PC-3 (cell line): Measurements from ENCODE around the gene EIF1. TPM values are rescaled to one million over a fixed set of nuclear protein-coding genes. Genes with fewer than 3 reads are reported as not detected.

Source experiments
- ATAC-seq: fragments of 200-7000 bp; cut with Tn5 transposase; 2 replicates; pipeline ENCODE4 v1.9.1; 2020; ENCODE audit warnings: mild to moderate bottlenecking, moderate library complexity
- BruUV-seq: library from RNA; stranded (reverse); fragments of 400-500 nt; replicated peaks from 2 replicates; lab custom pipeline; 2021; lab: Mats Ljungman, UMichigan
- CTCF ChIA-PET: fragments of 300-600 bp; sonication (Branson Sonifier 250); formaldehyde crosslinking; loops from one replicate; lab custom pipeline; 2022; ENCODE audit warnings: antibody characterized with exemption; lab: Charles Lee
- POLR2A ChIA-PET: fragments of 300-600 bp; sonication (Branson Sonifier 250); formaldehyde crosslinking; loops from one replicate; lab custom pipeline; 2022; ENCODE audit warnings: antibody characterized with exemption; ENCODE audit not compliant: unreplicated experiment; lab: Charles Lee
- DNase-seq: peaks from one replicate; pipeline ENCODE4 v3.0.0-alpha.2; 2015
- H2AFZ ChIP-seq: fragments of 300-600 bp; sonication (generic); 2 replicates; pipeline ENCODE4 v1.6.0; 2016; ENCODE audit warnings: antibody characterized with exemption, low read length
- H3F3A ChIP-seq: fragments of 300-600 bp; sonication (generic); one replicate; pipeline ENCODE4 v1.6.0; 2017; ENCODE audit warnings: antibody characterized with exemption, low read length, control low read depth, mild to moderate bottlenecking; ENCODE audit not compliant: unreplicated experiment
- H3K27ac ChIP-seq: fragments of 300-600 bp; sonication (generic); 2 replicates; pipeline ENCODE4 v1.5.1; 2016; ENCODE audit warnings: mild to moderate bottlenecking, low read length
- H3K27me3 ChIP-seq: fragments of 300-600 bp; sonication (generic); 2 replicates; pipeline ENCODE4 v1.6.1; 2016; ENCODE audit warnings: low read length, mixed read lengths
- H3K36me3 ChIP-seq: fragments of 300-600 bp; sonication (generic); 2 replicates; pipeline ENCODE4 v1.6.1; 2016; ENCODE audit warnings: low read depth, mixed run types, low read length, mixed read lengths
- H3K4me1 ChIP-seq: fragments of 300-600 bp; sonication (generic); 2 replicates; pipeline ENCODE4 v1.5.1; 2016; ENCODE audit warnings: low read length; ENCODE audit not compliant: insufficient read depth
- H3K4me2 ChIP-seq: fragments of 300-600 bp; sonication (generic); 2 replicates; pipeline ENCODE4 v1.6.0; 2016; ENCODE audit warnings: low read length
- H3K4me3 ChIP-seq: fragments of 300-600 bp; sonication (generic); 2 replicates; pipeline ENCODE4 v1.5.1; 2016; ENCODE audit warnings: mild to moderate bottlenecking, low read length, mixed read lengths
- H3K79me2 ChIP-seq: fragments of 300-600 bp; sonication (generic); 2 replicates; pipeline ENCODE4 v1.6.1; 2017; ENCODE audit warnings: low read length, mixed read lengths
- H3K9ac ChIP-seq: fragments of 300-600 bp; sonication (generic); 2 replicates; pipeline ENCODE4 v1.6.0; 2016; ENCODE audit warnings: mild to moderate bottlenecking, low read length
- H3K9me2 ChIP-seq: fragments of 300-600 bp; sonication (generic); replicated peaks from 2 replicates; pipeline ENCODE4 v1.6.1; 2016; ENCODE audit warnings: mixed run types, low read length, mixed read lengths
- H3K9me3 ChIP-seq: fragments of 300-600 bp; sonication (generic); 2 replicates; pipeline ENCODE4 v1.6.1; 2016; ENCODE audit warnings: low read length, mixed read lengths
- H4K20me1 ChIP-seq: fragments of 300-600 bp; sonication (generic); 2 replicates; pipeline ENCODE4 v1.6.1; 2016; ENCODE audit warnings: low read length, mixed read lengths
- CTCF ChIP-seq: fragments of 300-600 bp; sonication (generic); conservative IDR thresholded peaks from 2 replicates; pipeline ENCODE4 v1.5.1; 2017; ENCODE audit warnings: antibody characterized with exemption, low read depth, mild to moderate bottlenecking, low read length
- EZH2 ChIP-seq: fragments of 300-600 bp; sonication (generic); IDR thresholded peaks from one replicate; pipeline ENCODE4 v1.6.1; 2017; ENCODE audit warnings: antibody characterized with exemption, mild to moderate bottlenecking, low read length; ENCODE audit not compliant: unreplicated experiment
- EZH2phosphoT487 ChIP-seq: fragments of 300-600 bp; sonication (generic); IDR thresholded peaks from 2 replicates; pipeline ENCODE4 v1.6.1; 2018; ENCODE audit warnings: mild to moderate bottlenecking, antibody characterized with exemption, low read length, borderline replicate concordance
- intact Hi-C: fragments of 100-400 bp; cut with micrococcal nuclease; formaldehyde crosslinking; loops from 2 replicates; pipeline ENCODE4 v1.9.0; 2023
- total RNA-seq: library from RNA; depleted of rRNA; stranded (reverse); fragments of >200 nt; gene quantifications from 2 replicates; pipeline ENCODE4 v1.2.3, GENCODE V29; 2014

EIF1 gene
- total RNA-seq, 1 experiment from 2014 or later: 88.7 TPM

- no peaks in the 10 kb centered on the region for H4K20me1 ChIP-seq
- intact Hi-C loops: no loop called here
- CTCF ChIA-PET: interaction anchor here (0.7 to 1.4 kb wide), 3 partner anchors 22 to 830 kb away, joined by 3 to 4 read pairs (median 3); no protein-coding TSS in a partner anchor
- no peak overlapping the region for H3K9ac ChIP-seq
- POLR2A ChIA-PET: interaction anchor here (0.5 to 0.7 kb wide), 2 partner anchors 56 to 94 kb away, joined by 3 to 5 read pairs; no protein-coding TSS in a partner anchor
- ATAC-seq: no peak; the same call in 1 of the 2 replicates
- H3K4me3 ChIP-seq: peak overlapping the region; percentile 35
- peak overlapping the region; percentile 55 for H2AFZ ChIP-seq
- no peaks in the 10 kb centered on the region for H3K9me2 ChIP-seq
- no peak for DNase-seq
- H3K27ac ChIP-seq: no peak overlapping the region
- TF ChIP-seq EZH2 (no peak), EZH2phosphoT487 (no peak), CTCF (no peak)
- no TSS peak for BruUV-seq
- H3K79me2 ChIP-seq: no peaks in the 10 kb centered on the region
- H3K4me2 ChIP-seq: peak overlapping the region; percentile 67
- H3K36me3 ChIP-seq: no peaks in the 10 kb centered on the region
- H3K4me1 ChIP-seq: peaks cover 13% of the 10 kb centered on the region
- H3K9me3 ChIP-seq: no peaks in the 10 kb centered on the region
- no peaks in the 10 kb centered on the region for H3F3A ChIP-seq
- H3K27me3 ChIP-seq: no peaks in the 10 kb centered on the region
Measured at GRCh38 chr17:41718287-41718645, 29.6 kb downstream of the EIF1 start.

GRCh38 chr17:41722231-41722630, 33.5 kb downstream of the EIF1 start:
- Histone ChIP-seq H3K4me1 (peaks cover 13% of the 10 kb centered on the region), H3K79me2 (no peaks in the 10 kb centered on the region), H3K36me3 (no peaks in the 10 kb centered on the region), H3K9me2 (no peaks in the 10 kb centered on the region), H3F3A (no peaks in the 10 kb centered on the region), H2AFZ (no peak overlapping the region), H3K4me2 (no peak overlapping the region), H3K27ac (no peak overlapping the region), H3K9me3 (no peaks in the 10 kb centered on the region), H3K27me3 (no peaks in the 10 kb centered on the region), H4K20me1 (no peaks in the 10 kb centered on the region), H3K9ac (no peak overlapping the region), H3K4me3 (no peak overlapping the region)
- TF ChIP-seq EZH2 (no peak), CTCF (no peak), EZH2phosphoT487 (no peak)
- no TSS peak for BruUV-seq
- ATAC-seq: no peak
- no peak for DNase-seq
- intact Hi-C loops: no loop called here
- ChIA-PET POLR2A (no interaction called here), CTCF (no interaction called here)

DNA sequence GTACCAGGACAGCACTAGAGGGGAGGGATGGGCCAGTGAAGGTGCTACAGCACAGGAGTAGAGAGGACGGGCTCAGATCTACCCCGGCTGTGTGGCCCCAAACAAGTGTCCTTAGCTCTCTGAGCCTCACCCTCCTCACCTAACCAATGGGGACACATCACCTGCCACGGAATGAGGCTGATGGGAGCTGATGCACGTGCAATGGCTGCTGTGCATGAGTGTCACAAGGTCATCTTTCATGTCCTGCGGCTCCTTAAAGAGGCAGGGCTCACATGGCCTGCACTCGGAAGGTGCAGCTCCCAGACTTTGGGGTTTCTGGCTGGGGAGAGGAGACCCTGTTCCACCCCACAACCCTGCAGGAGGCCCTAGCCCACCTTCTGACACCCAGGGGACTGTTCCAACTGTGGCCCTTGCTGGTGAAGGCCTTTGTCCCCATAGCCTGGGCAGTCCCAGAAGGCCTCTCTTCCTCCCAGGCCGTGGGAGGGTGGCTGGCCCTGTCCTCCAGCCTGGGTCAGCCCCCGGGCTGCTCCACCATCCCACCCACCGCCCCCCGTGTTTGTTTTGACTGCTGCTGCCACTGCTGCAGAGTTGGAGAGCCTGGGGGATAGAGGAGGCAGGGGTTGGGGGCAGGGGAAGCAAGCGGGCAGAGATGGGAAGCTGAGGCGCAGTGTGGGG, 35.3 kb downstream of the EIF1 start:
- BruUV-seq: no TSS peak
- no peaks in the 10 kb centered on the region for H4K20me1 ChIP-seq
- no peak overlapping the region for H2AFZ ChIP-seq
- POLR2A ChIA-PET: no interaction called here
- ATAC-seq: no peak
- DNase-seq: no peak
- no peaks in the 10 kb centered on the region for H3K9me3 ChIP-seq
- no peak for TF ChIP-seq CTCF
- TF ChIP-seq EZH2: no peak
- TF ChIP-seq EZH2phosphoT487: no peak
- H3K4me2 ChIP-seq: no peak overlapping the region
- H3K36me3 ChIP-seq: no peaks in the 10 kb centered on the region
- CTCF ChIA-PET: no interaction called here
- H3K4me3 ChIP-seq: no peak overlapping the region
- H3K27me3 ChIP-seq: no peaks in the 10 kb centered on the region
- no peaks in the 10 kb centered on the region for H3K4me1 ChIP-seq
- intact Hi-C loops: no loop called here
- H3K27ac ChIP-seq: no peak overlapping the region
- no peaks in the 10 kb centered on the region for H3F3A ChIP-seq
- no peaks in the 10 kb centered on the region for H3K9me2 ChIP-seq
- no peak overlapping the region for H3K9ac ChIP-seq
- no peaks in the 10 kb centered on the region for H3K79me2 ChIP-seq
